ENCODE results near the gene FOXO6. TPM values are rescaled to one million over a fixed set of nuclear protein-coding genes. Genes with fewer than 3 reads are reported as not detected.

FOXO6 gene
- total and polyA plus RNA-seq, 2 experiments from 2014 or later, result 0.68 to 4.2 TPM

DNA sequence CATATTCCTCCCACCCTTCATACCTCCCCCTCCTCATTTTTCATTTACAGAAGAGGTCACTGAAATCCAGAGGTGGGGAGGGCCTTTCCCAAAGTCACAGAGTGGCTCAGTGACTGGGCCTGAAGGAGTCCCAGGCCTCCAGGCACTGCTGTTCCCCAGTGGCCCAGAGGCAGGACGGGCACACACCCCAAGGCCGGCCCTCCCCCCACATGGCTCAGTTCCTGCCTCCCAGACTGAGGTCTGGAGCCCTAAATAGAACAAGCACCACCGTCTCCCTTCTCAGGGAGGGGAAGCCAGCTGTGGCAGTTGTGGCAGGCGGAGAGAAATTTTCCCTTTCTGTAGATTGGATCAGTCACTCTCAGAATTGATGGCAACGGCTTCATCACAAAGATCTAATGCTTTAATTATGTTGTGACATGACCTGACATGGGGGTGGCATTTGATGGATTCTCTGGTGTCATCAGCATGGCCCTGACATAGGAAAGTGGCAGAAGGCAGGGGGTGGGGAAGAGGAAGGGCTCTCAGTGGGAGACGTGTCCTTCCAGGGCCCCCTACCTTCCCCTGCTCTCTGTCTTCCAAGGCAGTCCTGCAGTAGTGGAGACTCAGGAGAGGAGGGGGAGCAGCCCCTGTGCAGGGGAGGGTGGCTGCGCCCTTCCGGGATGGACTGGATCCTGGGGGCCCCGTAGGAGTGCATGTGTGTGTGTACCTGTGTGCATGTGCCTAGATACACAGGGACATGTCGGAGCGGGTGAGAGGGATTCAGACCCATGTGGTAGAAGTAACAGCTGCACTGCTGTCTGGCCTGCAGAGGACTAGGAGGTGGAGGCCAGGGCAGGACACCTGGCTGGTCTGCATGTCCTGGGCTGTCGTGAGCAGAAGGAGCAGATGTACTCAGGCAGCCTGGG is 41.2 kb upstream of the FOXO6 start:
- no peaks in the 10 kb centered on the region for H3F3A ChIP-seq (replicated peaks; ENCODE audit: low read depth)
- Mint-ChIP-seq H3K27me3 (ENCODE audit: insufficient read depth, low read depth, poor library complexity) (peaks cover 2% of the 10 kb centered on the region), H3K27ac (no peak overlapping the region), H3K9me3 (no peaks in the 10 kb centered on the region), H3K4me3 (no peak overlapping the region), H3K36me3 (ENCODE audit: low read depth) (no peaks in the 10 kb centered on the region), H3K4me1 (peaks cover 20% of the 10 kb centered on the region)
- DNase-seq (ENCODE audit: low spot score) (peak; percentile 10), ATAC-seq (peak; percentile 19)
- no peaks in the 10 kb centered on the region for H3K36me3 ChIP-seq (ENCODE audit: insufficient read depth)
- TF ChIP-seq ZNF331 (CRISPR knock-in tag; IDR thresholded peaks at IDR 0.05; ENCODE audit: low read depth) (no peak), EZH2phosphoT487 (IDR thresholded peaks at IDR 0.05; ENCODE audit: unreplicated experiment) (no peak), EZH2 (IDR thresholded peaks at IDR 0.05; ENCODE audit: low read depth, unreplicated experiment) (no peak), STAT1 (IDR thresholded peaks at IDR 0.05; ENCODE audit: unreplicated experiment) (no peak), ETS1 (IDR thresholded peaks at IDR 0.05) (no peak), POLR2AphosphoS5 (IDR thresholded peaks at IDR 0.05; ENCODE audit: low read depth) (no peak), CREB1 (CRISPR knock-in tag; IDR thresholded peaks at IDR 0.05; ENCODE audit: low read depth) (no peak), REST (IDR thresholded peaks at IDR 0.05; ENCODE audit: unreplicated experiment) (no peak)
- TF ChIP-seq, protein P1, sequence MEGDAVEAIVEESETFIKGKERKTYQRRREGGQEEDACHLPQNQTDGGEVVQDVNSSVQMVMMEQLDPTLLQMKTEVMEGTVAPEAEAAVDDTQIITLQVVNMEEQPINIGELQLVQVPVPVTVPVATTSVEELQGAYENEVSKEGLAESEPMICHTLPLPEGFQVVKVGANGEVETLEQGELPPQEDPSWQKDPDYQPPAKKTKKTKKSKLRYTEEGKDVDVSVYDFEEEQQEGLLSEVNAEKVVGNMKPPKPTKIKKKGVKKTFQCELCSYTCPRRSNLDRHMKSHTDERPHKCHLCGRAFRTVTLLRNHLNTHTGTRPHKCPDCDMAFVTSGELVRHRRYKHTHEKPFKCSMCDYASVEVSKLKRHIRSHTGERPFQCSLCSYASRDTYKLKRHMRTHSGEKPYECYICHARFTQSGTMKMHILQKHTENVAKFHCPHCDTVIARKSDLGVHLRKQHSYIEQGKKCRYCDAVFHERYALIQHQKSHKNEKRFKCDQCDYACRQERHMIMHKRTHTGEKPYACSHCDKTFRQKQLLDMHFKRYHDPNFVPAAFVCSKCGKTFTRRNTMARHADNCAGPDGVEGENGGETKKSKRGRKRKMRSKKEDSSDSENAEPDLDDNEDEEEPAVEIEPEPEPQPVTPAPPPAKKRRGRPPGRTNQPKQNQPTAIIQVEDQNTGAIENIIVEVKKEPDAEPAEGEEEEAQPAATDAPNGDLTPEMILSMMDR (conservative IDR thresholded peaks at IDR 0.05; ENCODE audit: low read depth in 2 of 2), result no peak
- no peaks in the 10 kb centered on the region for H4K20me1 ChIP-seq (replicated peaks; ENCODE audit: insufficient read depth)
- peaks cover 12% of the 10 kb centered on the region for H3K4me1 ChIP-seq (ENCODE audit: insufficient read depth)
- H3K27ac ChIP-seq (ENCODE audit: low read depth), result no peak overlapping the region
- H3K9me2 ChIP-seq (ENCODE audit: insufficient read depth), result 0 out of 2 replicates have a peak, but pooled peaks cover 3% of the 10 kb centered on the region
- H3K4me3 ChIP-seq, result no peak overlapping the region
- H3K79me2 ChIP-seq (replicated peaks; ENCODE audit: insufficient read depth), result no peaks in the 10 kb centered on the region
- 0 out of 2 replicates have a peak overlapping the region, but pooled peaks have one; percentile 32 for H3K4me2 ChIP-seq
- no peaks in the 10 kb centered on the region for H3K27me3 ChIP-seq (ENCODE audit: insufficient read depth)
- peak overlapping the region; percentile 80 for H2AFZ ChIP-seq
